ENCODE data around the gene PARD3.

Gene PARD3

DNA sequence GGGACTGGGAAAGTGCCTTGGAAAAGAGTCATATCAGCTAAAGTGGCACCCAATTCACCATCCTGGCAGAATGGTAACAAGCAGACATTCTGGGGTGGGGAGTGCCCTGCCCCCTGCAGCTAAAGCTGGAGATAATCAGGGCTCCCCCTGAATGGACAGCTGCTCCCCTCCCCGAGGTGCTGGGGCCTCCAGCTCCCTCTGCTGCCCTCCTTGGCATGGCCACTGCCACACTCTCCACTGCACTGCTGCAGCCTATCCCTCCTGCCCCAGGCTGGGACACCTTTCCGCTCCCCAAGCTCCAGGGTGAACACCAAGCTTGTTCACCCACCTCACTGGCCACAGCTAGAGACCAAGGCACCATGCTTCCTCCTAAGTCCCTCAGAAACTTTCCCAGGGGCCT is 9.8 kb upstream of the PARD3 start:
- Histone ChIP-seq H3K27ac (ENCODE audit: low read depth, low read length) (no peak overlapping the region), H3K79me1 (ENCODE audit: low read length) (no peaks in the 10 kb centered on the region), H4K91ac (ENCODE audit: low read depth, low read length) (no peak overlapping the region), H3K9me3 (ENCODE audit: insufficient read depth, low read depth, low read length) (no peaks in the 10 kb centered on the region), H4K12ac (ENCODE audit: low read depth, low read length) (no peak overlapping the region), H2BK120ac (ENCODE audit: insufficient read depth, low read length, poor library complexity) (no peak overlapping the region), H3K4me1 (ENCODE audit: control insufficient read depth in 1 of 2, insufficient read depth in 2 of 2, low read length in 2 of 2) (no peaks in the 10 kb centered on the region), H3K4me2 (ENCODE audit: low read length) (no peak overlapping the region), H2BK5ac (ENCODE audit: low read depth, low read length, poor library complexity) (no peak overlapping the region), H3K23ac (ENCODE audit: low read length) (no peak overlapping the region), H3K79me2 (ENCODE audit: control insufficient read depth, insufficient read depth, low read length, poor library complexity) (no peaks in the 10 kb centered on the region), H4K8ac (ENCODE audit: low read depth, low read length) (no peak overlapping the region), H3K4me3 (ENCODE audit: low read depth, low read length) (no peak overlapping the region), H3K36me3 (ENCODE audit: control insufficient read depth in 1 of 2, insufficient read depth in 2 of 2, low read length in 2 of 2) (no peaks in the 10 kb centered on the region), H2BK12ac (ENCODE audit: low read length) (no peak overlapping the region), H3K14ac (ENCODE audit: low read length) (no peak overlapping the region), H2AFZ (ENCODE audit: insufficient read depth, low read length, poor library complexity) (no peak overlapping the region), H3K27me3 (ENCODE audit: insufficient read depth, low read length) (no peaks in the 10 kb centered on the region), H3K9ac (ENCODE audit: low read length) (no peak overlapping the region), H3K18ac (ENCODE audit: low read length) (no peak overlapping the region), H2AK5ac (ENCODE audit: low read length) (no peak overlapping the region), H3K4ac (ENCODE audit: low read depth, low read length) (no peak overlapping the region)
- no peak for DNase-seq
- WGBS (ENCODE audit: extremely low coverage, insufficient coverage, insufficient read length): no CpG with 5 or more reads among the region's 2 CpGs

DNA sequence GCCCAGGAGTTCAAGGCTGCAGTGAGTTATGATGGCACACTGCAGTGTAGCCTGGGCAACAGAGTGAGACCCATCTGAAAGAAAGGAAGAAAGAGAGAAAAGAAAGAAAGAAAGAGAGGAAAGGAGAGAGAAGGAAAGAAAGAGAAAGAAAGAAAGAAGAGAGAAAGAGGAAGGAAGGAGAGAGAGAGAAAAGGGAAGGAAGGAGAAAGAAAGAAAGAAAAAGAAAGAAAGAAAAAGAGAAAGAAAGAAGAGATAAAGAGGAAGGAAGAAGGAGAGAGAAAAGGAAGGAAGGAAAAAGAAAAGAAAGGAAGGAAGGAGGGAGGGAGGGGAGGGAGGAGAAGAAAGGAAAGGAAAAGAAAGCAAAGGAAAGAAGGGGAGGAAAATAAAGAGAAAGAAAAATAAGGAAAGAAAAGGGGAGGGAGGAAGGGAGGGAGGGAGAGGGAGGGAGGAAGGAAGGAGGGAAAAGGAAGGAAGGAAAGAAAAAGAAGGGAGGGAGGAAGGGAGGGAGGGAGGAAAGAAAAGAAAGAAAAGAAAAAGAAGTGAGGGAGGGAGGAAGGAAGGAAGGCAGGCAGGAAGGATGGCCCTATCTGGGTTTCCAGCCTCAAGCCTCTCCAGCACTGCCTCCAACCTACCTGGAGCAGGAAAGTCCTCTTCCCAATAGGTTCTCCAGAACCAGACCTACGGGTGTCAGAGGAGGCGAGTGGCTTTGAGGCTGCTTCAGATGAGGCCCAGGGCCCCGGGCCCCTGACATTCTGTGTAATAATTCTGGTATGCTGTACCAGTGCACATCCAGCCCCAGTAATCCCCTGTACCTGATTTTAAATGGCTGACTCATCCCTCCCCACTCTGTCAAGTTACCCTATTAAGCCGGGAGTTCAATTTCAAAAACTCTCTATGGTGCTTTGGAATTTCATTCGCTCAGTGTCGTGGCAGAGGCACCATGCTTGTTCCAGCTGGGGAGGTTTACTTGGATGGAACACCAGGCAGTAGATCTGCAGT is 6.8 kb upstream of the PARD3 start:
- Histone ChIP-seq H3K23ac (ENCODE audit: low read length) (no peak overlapping the region), H2AFZ (ENCODE audit: insufficient read depth, low read length, poor library complexity) (no peak overlapping the region), H2AK5ac (ENCODE audit: low read length) (no peak overlapping the region), H2BK12ac (ENCODE audit: low read length) (no peak overlapping the region), H3K27ac (ENCODE audit: low read depth, low read length) (no peak overlapping the region), H3K9me3 (ENCODE audit: insufficient read depth, low read depth, low read length) (no peaks in the 10 kb centered on the region), H3K79me1 (ENCODE audit: low read length) (no peaks in the 10 kb centered on the region), H4K91ac (ENCODE audit: low read depth, low read length) (no peak overlapping the region), H3K27me3 (ENCODE audit: insufficient read depth, low read length) (no peaks in the 10 kb centered on the region), H2BK120ac (ENCODE audit: insufficient read depth, low read length, poor library complexity) (no peak overlapping the region), H3K14ac (ENCODE audit: low read length) (no peak overlapping the region), H3K79me2 (ENCODE audit: control insufficient read depth, insufficient read depth, low read length, poor library complexity) (no peaks in the 10 kb centered on the region), H3K18ac (ENCODE audit: low read length) (no peak overlapping the region), H3K4me3 (ENCODE audit: low read depth, low read length) (no peak overlapping the region), H2BK5ac (ENCODE audit: low read depth, low read length, poor library complexity) (no peak overlapping the region), H3K9ac (ENCODE audit: low read length) (no peak overlapping the region), H3K4me1 (ENCODE audit: control insufficient read depth in 1 of 2, insufficient read depth in 2 of 2, low read length in 2 of 2) (no peaks in the 10 kb centered on the region), H4K12ac (ENCODE audit: low read depth, low read length) (no peak overlapping the region), H3K36me3 (ENCODE audit: control insufficient read depth in 1 of 2, insufficient read depth in 2 of 2, low read length in 2 of 2) (no peaks in the 10 kb centered on the region), H4K8ac (ENCODE audit: low read depth, low read length) (no peak overlapping the region), H3K4me2 (ENCODE audit: low read length) (no peak overlapping the region), H3K4ac (ENCODE audit: low read depth, low read length) (no peak overlapping the region)
- no peak for DNase-seq
- WGBS (ENCODE audit: extremely low coverage, insufficient coverage, insufficient read length): no CpG with 5 or more reads among the region's 6 CpGs

DNA sequence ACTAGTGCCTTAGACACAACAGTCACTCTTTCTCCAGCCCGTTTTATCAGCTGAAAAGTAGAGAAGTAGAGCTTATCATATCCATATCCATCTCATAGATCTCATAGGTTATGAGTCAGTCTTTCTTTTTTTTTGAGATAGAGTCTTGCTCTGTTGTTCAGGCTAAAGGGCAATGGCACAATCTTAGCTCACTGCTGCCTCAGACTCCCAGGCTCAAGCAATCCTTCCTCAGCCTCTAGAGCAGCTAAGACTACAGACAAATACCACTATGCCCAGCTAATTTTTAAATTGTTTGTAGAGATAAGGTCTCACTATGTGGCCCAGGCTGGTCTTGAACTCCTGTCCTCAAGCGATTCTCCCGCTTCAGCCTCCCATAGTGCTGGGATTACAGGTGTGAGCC is 2.5 kb upstream of the PARD3 start:
- no CpG with 5 or more reads among the region's 3 CpGs for WGBS (ENCODE audit: extremely low coverage, insufficient coverage, insufficient read length)

DNA sequence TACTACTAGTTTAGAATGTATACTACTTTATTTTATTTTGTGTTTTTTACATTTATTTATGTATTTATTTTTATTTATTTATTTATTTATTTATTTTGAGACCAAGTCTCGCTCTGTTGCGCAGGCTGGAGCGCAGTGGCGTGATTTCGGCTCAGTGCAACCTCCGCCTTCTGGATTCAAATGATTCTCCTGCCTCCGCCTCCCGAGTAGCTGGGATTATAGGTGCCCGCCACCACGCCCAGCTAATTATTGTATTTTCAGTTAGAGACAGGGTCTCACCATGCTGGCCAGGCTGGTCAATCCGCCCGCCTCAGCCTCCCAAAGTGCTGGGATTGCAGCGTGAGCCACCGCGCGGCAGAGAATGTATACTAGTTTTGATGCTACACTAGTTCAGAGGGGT is 2.0 kb upstream of the PARD3 start:
- H3K4me3 ChIP-seq (ENCODE audit: low read depth, low read length): no peak overlapping the region
- H2BK5ac ChIP-seq (ENCODE audit: low read depth, low read length, poor library complexity): no peak overlapping the region
- peaks cover 0 to 6% of the 10 kb centered on the region in 2 experiments for H3K4me1 ChIP-seq (ENCODE audit: control insufficient read depth in 1 of 2, insufficient read depth in 2 of 2, low read length in 2 of 2)
- H4K8ac ChIP-seq (ENCODE audit: low read depth, low read length): no peak overlapping the region
- peaks cover 11% of the 10 kb centered on the region for H3K79me1 ChIP-seq (ENCODE audit: low read length)
- H2AFZ ChIP-seq (ENCODE audit: insufficient read depth, low read length, poor library complexity): no peak overlapping the region
- no peak overlapping the region for H4K12ac ChIP-seq (ENCODE audit: low read depth, low read length)
- H3K79me2 ChIP-seq (ENCODE audit: control insufficient read depth, insufficient read depth, low read length, poor library complexity): peaks cover 13% of the 10 kb centered on the region
- no peak overlapping the region for H2AK5ac ChIP-seq (ENCODE audit: low read length)
- no peaks in the 10 kb centered on the region for H3K9me3 ChIP-seq (ENCODE audit: insufficient read depth, low read depth, low read length)
- no peak overlapping the region for H2BK120ac ChIP-seq (ENCODE audit: insufficient read depth, low read length, poor library complexity)
- no peaks in the 10 kb centered on the region for H3K27me3 ChIP-seq (ENCODE audit: insufficient read depth, low read length)
- no peak overlapping the region for H3K14ac ChIP-seq (ENCODE audit: low read length)
- no peak overlapping the region for H4K91ac ChIP-seq (ENCODE audit: low read depth, low read length)
- WGBS (ENCODE audit: extremely low coverage, insufficient coverage, insufficient read length): no CpG with 5 or more reads among the region's 16 CpGs
- no peak overlapping the region for H3K9ac ChIP-seq (ENCODE audit: low read length)
- no peak for DNase-seq
- H3K4me2 ChIP-seq (ENCODE audit: low read length): no peak overlapping the region
- no peak overlapping the region for H3K27ac ChIP-seq (ENCODE audit: low read depth, low read length)
- H3K36me3 ChIP-seq (ENCODE audit: control insufficient read depth in 1 of 2, insufficient read depth in 2 of 2, low read length in 2 of 2): no peaks in the 10 kb centered on the region
- no peak overlapping the region for H3K18ac ChIP-seq (ENCODE audit: low read length)
- no peak overlapping the region for H2BK12ac ChIP-seq (ENCODE audit: low read length)
- no peak overlapping the region for H3K4ac ChIP-seq (ENCODE audit: low read depth, low read length)
- no peak overlapping the region for H3K23ac ChIP-seq (ENCODE audit: low read length)

More for the DNA sequence above, 2.5 kb upstream of the PARD3 start:
- no peak overlapping the region for H2BK5ac ChIP-seq (ENCODE audit: low read depth, low read length, poor library complexity)
- H4K91ac ChIP-seq (ENCODE audit: low read depth, low read length): no peak overlapping the region
- H3K4ac ChIP-seq (ENCODE audit: low read depth, low read length): no peak overlapping the region
- no peak overlapping the region for H3K18ac ChIP-seq (ENCODE audit: low read length)
- H3K9ac ChIP-seq (ENCODE audit: low read length): no peak overlapping the region
- no peak overlapping the region for H2AK5ac ChIP-seq (ENCODE audit: low read length)
- peaks cover 13% of the 10 kb centered on the region for H3K79me2 ChIP-seq (ENCODE audit: control insufficient read depth, insufficient read depth, low read length, poor library complexity)
- no peak overlapping the region for H3K4me2 ChIP-seq (ENCODE audit: low read length)
- H2BK12ac ChIP-seq (ENCODE audit: low read length): no peak overlapping the region
- no peaks in the 10 kb centered on the region for H3K9me3 ChIP-seq (ENCODE audit: insufficient read depth, low read depth, low read length)
- H3K27me3 ChIP-seq (ENCODE audit: insufficient read depth, low read length): no peaks in the 10 kb centered on the region
- H3K4me3 ChIP-seq (ENCODE audit: low read depth, low read length): no peak overlapping the region
- no peak overlapping the region for H3K23ac ChIP-seq (ENCODE audit: low read length)
- H4K8ac ChIP-seq (ENCODE audit: low read depth, low read length): no peak overlapping the region
- no peak overlapping the region for H3K14ac ChIP-seq (ENCODE audit: low read length)
- H3K4me1 ChIP-seq (ENCODE audit: control insufficient read depth in 1 of 2, insufficient read depth in 2 of 2, low read length in 2 of 2): peaks cover 0 to 6% of the 10 kb centered on the region in 2 experiments
- no peak overlapping the region for H2AFZ ChIP-seq (ENCODE audit: insufficient read depth, low read length, poor library complexity)
- no peak overlapping the region for H2BK120ac ChIP-seq (ENCODE audit: insufficient read depth, low read length, poor library complexity)
- no peak overlapping the region for H3K27ac ChIP-seq (ENCODE audit: low read depth, low read length)
- peaks cover 11% of the 10 kb centered on the region for H3K79me1 ChIP-seq (ENCODE audit: low read length)
- no peak overlapping the region for H4K12ac ChIP-seq (ENCODE audit: low read depth, low read length)
- DNase-seq: peak; percentile 75 to 82
- no peaks in the 10 kb centered on the region for H3K36me3 ChIP-seq (ENCODE audit: control insufficient read depth in 1 of 2, insufficient read depth in 2 of 2, low read length in 2 of 2)

All from trophoblast cell (in vitro differentiated cells and primary cell).